SK-N-SH (cell line): ENCODE measurements around the gene THUMPD2. TPM values are rescaled to one million over a fixed set of nuclear protein-coding genes. Genes with fewer than 3 reads are reported as not detected.

ENCODE experiments used
- CTCF ChIA-PET: fragments of 300-600, 350-600 bp; formaldehyde crosslinking; extraction: SDS; loops from one replicate; lab custom pipeline; 2021; lab: Yijun Ruan, JAX
- POLR2A ChIA-PET: fragments of 350-600 bp; sonication (Branson Sonifier 250); formaldehyde crosslinking; extraction: SDS; loops from one replicate; lab custom pipeline; 2020; ENCODE audit warnings: antibody characterized with exemption, inconsistent platforms; lab: Yijun Ruan, JAX
- DNase-seq: peaks from one replicate; pipeline ENCODE4 v3.0.0; 2012
- H2AFZ ChIP-seq: fragments of 200-600 bp; sonication (generic); 2 replicates; pipeline ENCODE4 v1.8.1; 2016; ENCODE audit warnings: antibody characterized with exemption, mild to moderate bottlenecking, low read depth
- H3F3A ChIP-seq: fragments of 200-600 bp; sonication (generic); replicated peaks from 2 replicates; pipeline ENCODE3; 2016; ENCODE audit warnings: antibody characterized with exemption, mild to moderate bottlenecking; ENCODE audit not compliant: insufficient read depth
- H3K27ac ChIP-seq, 2 experiments: fragments of 200-500 bp in 1 of 2; fragments of 200-600 bp in 1 of 2; sonication (Bioruptor generic) in 1 of 2; sonication (generic), shearing (Covaris generic) in 1 of 2; 2 replicates each; pipeline versions ENCODE4 v1.5.1 to v1.6.1; 2014 to 2016; ENCODE audit warnings: low read depth in 2 of 2, inconsistent platforms in 1 of 2, low read length in 1 of 2, mild to moderate bottlenecking in 1 of 2, mixed read lengths in 1 of 2
- H3K27me3 ChIP-seq: fragments of 200-600 bp; sonication (generic), shearing (Covaris generic); 2 replicates; pipeline ENCODE4 v1.6.1; 2016; ENCODE audit warnings: mixed run types; ENCODE audit not compliant: insufficient read depth
- H3K36me3 ChIP-seq, 2 experiments: fragments of 200-500 bp in 1 of 2; fragments of 200-600 bp in 1 of 2; sonication (Bioruptor generic) in 1 of 2; sonication (generic) in 1 of 2; replicated peaks in 1 of 2; 2 replicates each; pipeline versions ENCODE3 to v1.5.1; 2014 to 2016; ENCODE audit warnings: low read length in 1 of 2, mild to moderate bottlenecking in 1 of 2; ENCODE audit not compliant: insufficient read depth in 2 of 2, control insufficient read depth in 1 of 2
- H3K4me1 ChIP-seq, 2 experiments: fragments of 200-500 bp in 1 of 2; fragments of 200-600 bp in 1 of 2; sonication (Bioruptor generic) in 1 of 2; sonication (generic), shearing (Covaris generic) in 1 of 2; 2 replicates each; pipeline versions ENCODE4 v1.5.1 to v1.6.1; 2014 to 2016; ENCODE audit warnings: low read depth in 1 of 2, low read length in 1 of 2, mixed run types in 1 of 2; ENCODE audit not compliant: insufficient read depth in 2 of 2, control insufficient read depth in 1 of 2
- H3K4me2 ChIP-seq: fragments of 200-600 bp; sonication (generic), shearing (Covaris generic); 2 replicates; pipeline ENCODE4 v1.6.1; 2017; ENCODE audit warnings: mixed run types
- H3K4me3 ChIP-seq, 2 experiments: fragments of 200-500 bp in 1 of 2; fragments of 200-600 bp in 1 of 2; sonication (Bioruptor generic) in 1 of 2; sonication (generic), shearing (Covaris generic) in 1 of 2; 2 replicates each; pipeline versions ENCODE4 v1.5.1 to v1.8.1; 2014 to 2016; ENCODE audit warnings: low read depth in 2 of 2, inconsistent platforms in 1 of 2, low read length in 1 of 2, mild to moderate bottlenecking in 1 of 2, mixed read lengths in 1 of 2, moderate library complexity in 1 of 2
- H3K79me2 ChIP-seq: fragments of 200-600 bp; sonication (generic); 2 replicates; pipeline ENCODE4 v1.8.1; 2017; ENCODE audit warnings: mild to moderate bottlenecking; ENCODE audit not compliant: insufficient read depth
- H3K9ac ChIP-seq: fragments of 200-600 bp; sonication (generic); 2 replicates; pipeline ENCODE4 v1.6.1; 2017; ENCODE audit warnings: mixed run types
- H3K9me2 ChIP-seq: fragments of 200-600 bp; sonication (generic); 2 replicates; pipeline ENCODE4 v1.6.1; 2017; ENCODE audit warnings: mixed run types
- H3K9me3 ChIP-seq: fragments of 200-600 bp; sonication (generic); 2 replicates; pipeline ENCODE4 v1.6.1; 2017; ENCODE audit warnings: mixed run types, mild to moderate bottlenecking, moderate library complexity
- H4K20me1 ChIP-seq: fragments of 200-600 bp; sonication (generic); 2 replicates; pipeline ENCODE4 v1.6.1; 2017; ENCODE audit warnings: mild to moderate bottlenecking, mixed run types; ENCODE audit not compliant: insufficient read depth
- CHD2 ChIP-seq: fragments of 150-350 bp; IDR thresholded peaks from 2 replicates; pipeline ENCODE4 v1.6.1; 2018; ENCODE audit warnings: low read length; ENCODE audit not compliant: partially characterized antibody
- ELF1 ChIP-seq: IDR thresholded peaks from 2 replicates; pipeline ENCODE4 v1.4.0; 2012
- EP300 ChIP-seq, 2 experiments: IDR thresholded peaks; 2 replicates each; pipeline versions ENCODE4 v1.4.0 to v1.6.1; 2012; ENCODE audit warnings: borderline replicate concordance in 1 of 2, low read depth in 1 of 2, low read length in 1 of 2
- FOXM1 ChIP-seq: IDR thresholded peaks from 2 replicates; pipeline ENCODE4 v1.4.0; 2012; ENCODE audit warnings: low read depth, mild to moderate bottlenecking
- JUND ChIP-seq: IDR thresholded peaks from 2 replicates; pipeline ENCODE4 v1.4.0; 2012
- MXI1 ChIP-seq: IDR thresholded peaks from 2 replicates; pipeline ENCODE4 v1.6.1; 2012; ENCODE audit warnings: mild to moderate bottlenecking, low read depth, low read length, improper control_type of control experiment
- POLR2AphosphoS5 ChIP-seq: IDR thresholded peaks from 2 replicates; pipeline ENCODE4 v1.6.1; 2012; ENCODE audit warnings: low read depth, low read length
- RAD21 ChIP-seq: IDR thresholded peaks from 2 replicates; pipeline ENCODE4 v1.6.1; 2012; ENCODE audit warnings: mild to moderate bottlenecking, low read length
- RCOR1 ChIP-seq: fragments of 150-350 bp; IDR thresholded peaks from 2 replicates; pipeline ENCODE4 v1.6.1; 2017; ENCODE audit warnings: antibody characterized with exemption, low read length
- TCF12 ChIP-seq: IDR thresholded peaks from 2 replicates; pipeline ENCODE4 v1.4.0; 2012
- YY1 ChIP-seq: IDR thresholded peaks from 2 replicates; pipeline ENCODE4 v1.4.0; 2012; ENCODE audit warnings: low read depth, mild to moderate bottlenecking
- WGBS: methylation state at CpG from one replicate; pipeline ENCODE4 v1.1.6; 2017; ENCODE audit warnings: low lambda C conversion rate; 5-methylcytosine and 5-hydroxymethylcytosine counted together
- polyA plus RNA-seq, 3 experiments: library from polyadenylated mRNA; depleted of rRNA; stranded (reverse); fragments of >200 nt; gene quantifications; 2 replicates each; pipeline ENCODE4 v1.2.3, GENCODE V29; 2012
- TF ChIP-seq, protein P1 (sequence below): IDR thresholded peaks from 2 replicates; pipeline ENCODE4; 2012

THUMPD2 gene
- polyA plus RNA-seq, 1 of the 3 experiments (the other 2 are of a cell fraction), result 5.3 TPM

DNA sequence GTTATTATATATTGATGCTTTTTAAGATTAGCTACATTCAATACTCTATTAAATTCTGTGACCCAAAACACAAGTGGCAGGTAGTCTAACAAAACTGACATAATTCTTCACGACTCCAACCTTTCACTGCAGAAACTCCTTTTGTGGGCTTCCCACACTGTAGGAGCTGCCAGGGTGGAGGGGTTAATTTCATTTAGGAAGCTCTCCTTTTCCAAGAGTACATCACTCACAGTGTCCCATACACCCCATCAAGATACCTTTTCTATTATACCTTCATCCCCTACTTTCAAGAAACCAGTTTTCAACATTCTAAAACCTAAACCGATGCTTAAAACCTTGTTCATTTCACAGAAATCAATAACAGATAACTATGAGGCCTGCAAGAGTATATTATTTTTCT lies 825 bp downstream of the THUMPD2 start:
- POLR2A ChIA-PET, result no interaction called here
- H3K27me3 ChIP-seq, result no peaks in the 10 kb centered on the region
- H3K36me3 ChIP-seq, result peaks cover 0 to 12% of the 10 kb centered on the region in 2 experiments
- 16% methylated on average over 2 of the region's 2 CpGs for WGBS
- peak; percentile 51 for DNase-seq
- peak overlapping the region; percentile 75 for H2AFZ ChIP-seq
- H3K4me3 ChIP-seq, result peak overlapping the region; percentile 73 to 85
- peak overlapping the region; percentile 88 for H3K9ac ChIP-seq
- TF ChIP-seq EP300 (IDR thresholded peaks at IDR 0.05; ENCODE audit: borderline replicate concordance in 1 of 2, low read depth in 1 of 2, low read length in 1 of 2), result no peak
- TF ChIP-seq FOXM1, result no peak
- no peak for TF ChIP-seq RAD21
- TF ChIP-seq TCF12, result no peak
- H3K9me2 ChIP-seq, result no peaks in the 10 kb centered on the region
- H3F3A ChIP-seq, result no peaks in the 10 kb centered on the region
- peaks cover 54% of the 10 kb centered on the region for H3K79me2 ChIP-seq
- H3K27ac ChIP-seq, result peak overlapping the region; percentile 51 to 86; a peak in 3 of 4 replicates
- CTCF ChIA-PET, result interaction anchor here (1.2 to 1.3 kb wide), 2 partner anchors 19 to 24 kb away, joined by 3 to 4 read pairs; no protein-coding TSS in a partner anchor
- H3K4me1 ChIP-seq, result peaks cover 3 to 16% of the 10 kb centered on the region in 2 experiments; a peak in 3 of 4 replicates
- H4K20me1 ChIP-seq, result no peaks in the 10 kb centered on the region
- no peaks in the 10 kb centered on the region for H3K9me3 ChIP-seq
- peak overlapping the region; percentile 85 for H3K4me2 ChIP-seq

DNA sequence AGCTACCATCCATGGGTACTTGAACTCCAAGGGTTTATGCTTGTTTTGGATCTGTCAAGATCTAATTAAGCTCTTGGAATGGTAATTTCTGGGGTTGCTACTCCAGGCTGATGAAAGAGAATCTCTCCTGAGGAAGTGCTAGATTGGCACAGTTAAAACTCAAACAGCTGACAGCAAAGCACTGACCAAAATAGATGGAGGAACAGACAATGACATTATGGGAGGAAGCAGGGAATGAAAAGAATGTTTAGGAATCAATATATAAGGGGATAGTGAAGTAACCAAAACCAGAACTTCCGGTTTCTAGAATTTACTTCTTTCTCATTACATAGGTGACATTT lies 6.3 kb downstream of the THUMPD2 start:
- TF ChIP-seq ELF1 (no peak), JUND (no peak)
- Histone ChIP-seq H2AFZ (no peak overlapping the region), H3K27me3 (no peaks in the 10 kb centered on the region), H4K20me1 (no peaks in the 10 kb centered on the region), H3K9ac (no peak overlapping the region), H3K9me2 (no peaks in the 10 kb centered on the region), H3K4me3 (no peak overlapping the region), H3K27ac (peak overlapping the region in 1 of 2 experiments; percentile 16; a peak in 1 of 4 replicates), H3K36me3 (peaks cover 39 to 49% of the 10 kb centered on the region in 2 experiments), H3F3A (peaks cover 3% of the 10 kb centered on the region), H3K4me2 (0 out of 2 replicates have a peak overlapping the region, but pooled peaks have one; percentile 14), H3K4me1 (peaks cover 7 to 10% of the 10 kb centered on the region in 2 experiments; a peak in 3 of 4 replicates), H3K9me3 (no peaks in the 10 kb centered on the region), H3K79me2 (peaks cover 85% of the 10 kb centered on the region)
- CTCF ChIA-PET, result no interaction called here
- 93% methylated on average over 1 of the region's 1 CpG for WGBS
- no peak for DNase-seq
- POLR2A ChIA-PET, result no interaction called here

DNA sequence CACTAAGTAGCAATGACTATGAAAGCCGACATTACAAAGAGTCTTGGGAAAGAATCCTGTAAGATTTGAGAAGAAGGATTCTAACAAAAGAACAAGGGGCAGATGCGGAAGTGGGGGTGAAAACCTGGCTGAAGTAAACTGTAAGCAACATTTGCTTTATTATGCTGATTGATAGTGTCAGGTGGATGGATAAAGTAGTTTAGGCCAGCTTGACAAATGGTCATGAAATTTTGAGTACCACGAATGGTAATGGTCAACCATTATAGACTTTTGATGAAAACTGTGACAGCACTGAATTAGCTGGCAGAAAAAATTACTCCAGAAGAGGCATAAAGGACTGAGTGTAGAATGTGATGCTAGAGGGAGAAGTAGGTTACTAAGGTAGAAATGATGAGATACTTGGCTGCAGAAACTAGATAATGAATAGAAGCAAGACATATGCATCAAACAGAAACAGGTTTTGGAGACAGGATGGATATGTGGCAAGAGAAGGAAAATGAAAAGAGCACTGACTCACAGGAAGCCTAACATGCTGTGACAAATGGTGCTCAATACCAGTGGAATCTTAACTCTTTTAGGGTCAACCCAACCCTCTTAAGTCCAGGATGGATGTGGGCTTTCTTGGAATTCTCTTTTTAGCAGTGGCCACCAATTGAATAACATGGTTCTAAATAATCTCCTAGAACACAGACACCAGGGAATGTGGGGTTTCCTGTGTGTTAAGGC lies 6.8 kb downstream of the THUMPD2 start:
- TF ChIP-seq CHD2 (no peak), EP300 (IDR thresholded peaks at IDR 0.05; ENCODE audit: borderline replicate concordance in 1 of 2, low read depth in 1 of 2, low read length in 1 of 2) (no peak), FOXM1 (no peak), RCOR1 (no peak), POLR2AphosphoS5 (no peak), YY1 (no peak), MXI1 (no peak)
- TF ChIP-seq, protein P1, sequence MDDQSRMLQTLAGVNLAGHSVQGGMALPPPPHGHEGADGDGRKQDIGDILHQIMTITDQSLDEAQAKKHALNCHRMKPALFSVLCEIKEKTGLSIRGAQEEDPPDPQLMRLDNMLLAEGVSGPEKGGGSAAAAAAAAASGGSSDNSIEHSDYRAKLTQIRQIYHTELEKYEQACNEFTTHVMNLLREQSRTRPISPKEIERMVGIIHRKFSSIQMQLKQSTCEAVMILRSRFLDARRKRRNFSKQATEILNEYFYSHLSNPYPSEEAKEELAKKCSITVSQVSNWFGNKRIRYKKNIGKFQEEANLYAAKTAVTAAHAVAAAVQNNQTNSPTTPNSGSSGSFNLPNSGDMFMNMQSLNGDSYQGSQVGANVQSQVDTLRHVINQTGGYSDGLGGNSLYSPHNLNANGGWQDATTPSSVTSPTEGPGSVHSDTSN, result no peak
- CTCF ChIA-PET, result no interaction called here
- Histone ChIP-seq H3K79me2 (peaks cover 79% of the 10 kb centered on the region), H3K4me2 (0 out of 2 replicates have a peak overlapping the region, but pooled peaks have one; percentile 14), H3K27me3 (no peaks in the 10 kb centered on the region), H2AFZ (no peak overlapping the region), H3K9ac (no peak overlapping the region), H3K9me3 (no peaks in the 10 kb centered on the region), H3K4me3 (no peak overlapping the region), H3K36me3 (peaks cover 43 to 51% of the 10 kb centered on the region in 2 experiments), H3F3A (peaks cover 3% of the 10 kb centered on the region), H3K9me2 (no peaks in the 10 kb centered on the region), H3K27ac (peak overlapping the region in 1 of 2 experiments; percentile 16; a peak in 1 of 4 replicates), H3K4me1 (peaks cover 7% of the 10 kb centered on the region in 2 experiments; a peak in 3 of 4 replicates), H4K20me1 (no peaks in the 10 kb centered on the region)
- WGBS, result 97% methylated on average over 3 of the region's 3 CpGs
- POLR2A ChIA-PET, result no interaction called here
- DNase-seq, result no peak
